OCI-LY3 (cell line): ENCODE results near the gene TPRN.

ENCODE experiments used
- H2AFZ ChIP-seq: fragments of 200-600, 300-600 bp; shearing (Covaris generic); 2 replicates; pipeline ENCODE4 v1.6.0; 2014; ENCODE audit warnings: antibody characterized with exemption, low read depth, low read length
- H3K27ac ChIP-seq: fragments of 200-600, 300-600 bp; sonication (generic); 2 replicates; pipeline ENCODE4 v1.5.1; 2014; ENCODE audit warnings: mild to moderate bottlenecking, low read length, moderate library complexity, mixed read lengths
- H3K27me3 ChIP-seq: fragments of 200-600, 300-600 bp; sonication (generic); 2 replicates; pipeline ENCODE4 v1.6.1; 2014; ENCODE audit warnings: low read depth, low read length, mixed read lengths
- H3K36me3 ChIP-seq: fragments of 200-600, 300-600 bp; sonication (generic); replicated peaks from 2 replicates; pipeline ENCODE3; 2014; ENCODE audit warnings: low read depth, low read length, mixed read lengths
- H3K4me1 ChIP-seq: fragments of 300-600, 200-600 bp; sonication (generic); 2 replicates; pipeline ENCODE4 v1.6.1; 2014; ENCODE audit warnings: low read length, mixed read lengths
- H3K4me2 ChIP-seq: fragments of 200-600, 300-600 bp; sonication (generic); 2 replicates; pipeline ENCODE4 v1.6.1; 2014; ENCODE audit warnings: low read length, mixed read lengths
- H3K4me3 ChIP-seq: fragments of 300-600, 200-600 bp; sonication (generic); 2 replicates; pipeline ENCODE4 v1.5.1; 2014; ENCODE audit warnings: antibody characterized with exemption, mild to moderate bottlenecking, low read length, moderate library complexity
- H3K79me2 ChIP-seq: fragments of 300-600, 200-600 bp; shearing (Covaris generic); 2 replicates; pipeline ENCODE4 v1.6.1; 2014; ENCODE audit warnings: mild to moderate bottlenecking, low read length, mixed read lengths
- H3K9ac ChIP-seq: fragments of 300-600, 200-600 bp; shearing (Covaris generic); 2 replicates; pipeline ENCODE4 v1.6.0; 2014; ENCODE audit warnings: mild to moderate bottlenecking, low read length, moderate library complexity
- H3K9me3 ChIP-seq: fragments of 200-600, 300-600 bp; shearing (Covaris generic); 2 replicates; pipeline ENCODE4 v1.6.1; 2014; ENCODE audit warnings: low read length, mixed read lengths; ENCODE audit not compliant: insufficient read depth
- H4K20me1 ChIP-seq: fragments of 200-600, 300-600 bp; sonication (generic); 2 replicates; pipeline ENCODE4 v1.6.1; 2016; ENCODE audit warnings: low read length, mixed read lengths; ENCODE audit not compliant: insufficient read depth
- EZH2phosphoT487 ChIP-seq: fragments of 200-600 bp; shearing (Covaris generic); IDR thresholded peaks from 2 replicates; pipeline ENCODE4 v1.6.1; 2018; ENCODE audit warnings: antibody characterized with exemption, mixed run types, low read depth
- TF ChIP-seq, protein P1 (sequence below): fragments of 200-600, 300-600 bp; sonication (generic); IDR thresholded peaks from 2 replicates; pipeline ENCODE4 v1.5.1; 2014; ENCODE audit warnings: antibody characterized with exemption, low read length, low read depth

The TPRN gene

DNA sequence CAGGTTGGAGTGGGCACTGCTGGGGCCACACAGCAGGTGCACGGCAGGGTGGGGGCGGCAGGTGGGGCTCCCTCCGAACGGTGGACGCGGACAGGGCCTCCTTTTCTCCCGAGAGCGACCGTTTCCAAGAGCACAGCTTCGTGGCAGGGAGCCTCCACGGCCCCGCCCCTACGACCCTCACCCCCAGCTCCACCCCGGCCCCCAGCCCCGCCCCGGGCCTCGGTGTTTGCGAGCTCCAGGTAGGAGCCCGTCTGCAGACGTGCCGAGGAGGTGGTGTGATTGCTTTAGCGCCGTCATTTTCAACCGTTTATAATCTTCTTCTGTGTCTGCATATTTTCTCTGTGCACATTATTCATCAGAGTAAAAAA lies 52.8 kb downstream of the TPRN start:
- Histone ChIP-seq H3K4me1 (peaks cover 21% of the 10 kb centered on the region), H3K4me2 (no peak overlapping the region), H3K9ac (no peak overlapping the region), H3K27ac (no peak overlapping the region), H2AFZ (no peak overlapping the region), H3K4me3 (no peak overlapping the region), H3K9me3 (no peaks in the 10 kb centered on the region), H3K79me2 (no peaks in the 10 kb centered on the region), H3K36me3 (no peaks in the 10 kb centered on the region), H4K20me1 (no peaks in the 10 kb centered on the region), H3K27me3 (0 out of 2 replicates have a peak, but pooled peaks cover 5% of the 10 kb centered on the region)
- TF ChIP-seq EZH2phosphoT487 = no peak
- TF ChIP-seq, protein P1, sequence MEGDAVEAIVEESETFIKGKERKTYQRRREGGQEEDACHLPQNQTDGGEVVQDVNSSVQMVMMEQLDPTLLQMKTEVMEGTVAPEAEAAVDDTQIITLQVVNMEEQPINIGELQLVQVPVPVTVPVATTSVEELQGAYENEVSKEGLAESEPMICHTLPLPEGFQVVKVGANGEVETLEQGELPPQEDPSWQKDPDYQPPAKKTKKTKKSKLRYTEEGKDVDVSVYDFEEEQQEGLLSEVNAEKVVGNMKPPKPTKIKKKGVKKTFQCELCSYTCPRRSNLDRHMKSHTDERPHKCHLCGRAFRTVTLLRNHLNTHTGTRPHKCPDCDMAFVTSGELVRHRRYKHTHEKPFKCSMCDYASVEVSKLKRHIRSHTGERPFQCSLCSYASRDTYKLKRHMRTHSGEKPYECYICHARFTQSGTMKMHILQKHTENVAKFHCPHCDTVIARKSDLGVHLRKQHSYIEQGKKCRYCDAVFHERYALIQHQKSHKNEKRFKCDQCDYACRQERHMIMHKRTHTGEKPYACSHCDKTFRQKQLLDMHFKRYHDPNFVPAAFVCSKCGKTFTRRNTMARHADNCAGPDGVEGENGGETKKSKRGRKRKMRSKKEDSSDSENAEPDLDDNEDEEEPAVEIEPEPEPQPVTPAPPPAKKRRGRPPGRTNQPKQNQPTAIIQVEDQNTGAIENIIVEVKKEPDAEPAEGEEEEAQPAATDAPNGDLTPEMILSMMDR = no peak

DNA sequence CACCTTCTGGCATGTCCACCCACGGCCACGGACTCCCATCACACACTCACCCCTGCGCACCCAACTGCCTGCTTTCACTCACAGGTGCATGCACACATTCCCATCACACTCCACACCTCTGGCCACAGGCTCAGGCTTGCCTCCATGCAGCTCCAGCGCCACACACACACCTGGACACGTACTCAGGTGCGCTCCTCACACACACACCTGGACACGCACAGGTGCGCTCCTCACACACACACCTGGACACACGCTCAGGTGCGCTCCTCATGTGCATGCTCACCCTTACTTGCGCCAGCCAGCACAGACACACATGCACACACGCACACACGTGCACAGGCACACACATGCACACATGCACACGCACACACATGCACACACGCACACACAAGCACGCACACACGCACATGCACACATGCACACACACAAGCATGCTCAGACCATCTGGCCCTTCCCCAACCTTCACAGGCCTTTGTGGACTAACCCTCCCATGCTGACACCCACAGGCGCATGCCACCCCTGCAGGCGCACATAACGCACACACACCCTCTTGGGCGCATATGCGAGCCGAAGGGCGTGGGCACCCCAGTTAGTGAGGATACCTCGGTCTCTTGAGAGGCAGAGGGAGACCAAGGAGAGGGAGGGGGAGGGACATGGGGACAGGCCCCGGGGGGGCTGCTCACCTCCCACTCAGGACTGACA lies 53.3 kb downstream of the TPRN start:
- Histone ChIP-seq H4K20me1 (no peaks in the 10 kb centered on the region), H3K4me1 (peaks cover 21% of the 10 kb centered on the region), H3K4me2 (no peak overlapping the region), H3K79me2 (no peaks in the 10 kb centered on the region), H3K27ac (no peak overlapping the region), H2AFZ (no peak overlapping the region), H3K36me3 (no peaks in the 10 kb centered on the region), H3K4me3 (no peak overlapping the region), H3K27me3 (0 out of 2 replicates have a peak, but pooled peaks cover 10% of the 10 kb centered on the region), H3K9ac (no peak overlapping the region), H3K9me3 (no peaks in the 10 kb centered on the region)
- TF ChIP-seq EZH2phosphoT487 = no peak
- TF ChIP-seq, protein P1 = no peak

DNA sequence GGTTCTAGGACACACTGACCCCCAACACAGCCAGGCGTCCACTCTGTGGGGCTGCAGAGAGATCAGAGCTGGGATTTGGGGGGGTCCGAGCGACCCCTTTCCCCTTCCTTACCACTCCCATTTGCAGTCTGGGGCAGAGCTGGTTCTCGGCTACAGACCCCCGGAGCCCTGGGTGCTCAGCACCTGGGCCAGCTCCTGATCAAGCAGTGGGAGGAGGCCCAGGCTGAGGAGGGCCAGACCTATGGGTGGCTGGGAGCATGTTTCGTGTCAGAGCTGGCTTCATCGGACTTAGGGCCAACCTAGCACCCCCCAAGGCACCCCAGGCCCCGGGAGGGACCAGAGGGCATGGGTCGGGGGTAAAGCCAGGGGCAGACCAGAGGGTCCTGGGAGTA lies 54.0 kb downstream of the TPRN start:
- TF ChIP-seq, protein P1 = no peak
- no peak for TF ChIP-seq EZH2phosphoT487
- H3K9ac ChIP-seq = no peak overlapping the region

DNA sequence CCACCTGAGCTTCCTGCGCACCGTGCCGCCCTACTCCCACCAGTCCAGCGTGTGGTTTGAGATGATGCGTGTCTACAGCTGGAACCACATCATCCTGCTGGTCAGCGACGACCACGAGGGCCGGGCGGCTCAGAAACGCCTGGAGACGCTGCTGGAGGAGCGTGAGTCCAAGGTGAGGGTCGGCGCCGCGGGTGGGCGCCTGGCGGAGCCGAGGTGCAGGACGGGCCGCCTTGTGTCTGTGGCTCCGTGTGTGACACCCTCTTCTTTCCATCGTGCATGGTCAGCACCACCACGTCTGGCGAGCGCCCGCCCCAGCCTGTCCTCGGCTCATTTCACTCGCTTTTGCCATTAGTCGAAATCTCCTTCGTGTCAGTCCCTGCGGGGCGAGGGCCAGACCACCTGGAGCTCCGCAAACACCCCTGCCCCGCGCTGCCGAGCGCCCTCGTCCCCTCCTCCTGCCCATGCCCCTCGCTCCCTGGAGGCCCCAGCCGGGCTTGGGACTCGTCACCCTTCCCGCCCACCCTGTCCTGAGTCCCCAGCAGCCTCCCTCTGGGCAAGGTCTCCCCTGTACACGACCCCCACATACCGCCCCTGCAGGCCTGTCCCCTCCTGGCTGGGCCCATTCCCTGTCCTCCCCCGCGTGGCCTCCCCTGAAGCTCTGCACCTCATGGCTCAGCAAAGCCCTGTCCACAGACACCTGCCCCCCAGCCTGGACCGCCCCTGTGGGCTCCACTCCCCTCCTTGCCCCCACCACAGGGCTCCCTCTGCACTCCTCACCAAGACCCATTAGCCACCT lies 54.6 kb downstream of the TPRN start:
- Histone ChIP-seq H3K36me3 (no peaks in the 10 kb centered on the region), H3K9ac (no peak overlapping the region), H3K4me2 (no peak overlapping the region), H3K9me3 (no peaks in the 10 kb centered on the region), H3K4me1 (peaks cover 11% of the 10 kb centered on the region), H3K79me2 (no peaks in the 10 kb centered on the region), H3K4me3 (no peak overlapping the region), H4K20me1 (no peaks in the 10 kb centered on the region), H2AFZ (no peak overlapping the region), H3K27me3 (0 out of 2 replicates have a peak, but pooled peaks cover 13% of the 10 kb centered on the region), H3K27ac (no peak overlapping the region)
- TF ChIP-seq EZH2phosphoT487 = no peak
- TF ChIP-seq, protein P1 = no peak

More for the DNA sequence above, 54.0 kb downstream of the TPRN start:
- H3K79me2 ChIP-seq = no peaks in the 10 kb centered on the region
- H4K20me1 ChIP-seq = no peaks in the 10 kb centered on the region
- no peaks in the 10 kb centered on the region for H3K36me3 ChIP-seq
- no peak overlapping the region for H2AFZ ChIP-seq
- no peak overlapping the region for H3K4me2 ChIP-seq
- H3K4me1 ChIP-seq = peaks cover 14% of the 10 kb centered on the region
- H3K4me3 ChIP-seq = no peak overlapping the region
- H3K27me3 ChIP-seq = 0 out of 2 replicates have a peak, but pooled peaks cover 12% of the 10 kb centered on the region
- no peak overlapping the region for H3K27ac ChIP-seq
- H3K9me3 ChIP-seq = no peaks in the 10 kb centered on the region
